ENCODE results near the gene F2RL3.

DNA sequence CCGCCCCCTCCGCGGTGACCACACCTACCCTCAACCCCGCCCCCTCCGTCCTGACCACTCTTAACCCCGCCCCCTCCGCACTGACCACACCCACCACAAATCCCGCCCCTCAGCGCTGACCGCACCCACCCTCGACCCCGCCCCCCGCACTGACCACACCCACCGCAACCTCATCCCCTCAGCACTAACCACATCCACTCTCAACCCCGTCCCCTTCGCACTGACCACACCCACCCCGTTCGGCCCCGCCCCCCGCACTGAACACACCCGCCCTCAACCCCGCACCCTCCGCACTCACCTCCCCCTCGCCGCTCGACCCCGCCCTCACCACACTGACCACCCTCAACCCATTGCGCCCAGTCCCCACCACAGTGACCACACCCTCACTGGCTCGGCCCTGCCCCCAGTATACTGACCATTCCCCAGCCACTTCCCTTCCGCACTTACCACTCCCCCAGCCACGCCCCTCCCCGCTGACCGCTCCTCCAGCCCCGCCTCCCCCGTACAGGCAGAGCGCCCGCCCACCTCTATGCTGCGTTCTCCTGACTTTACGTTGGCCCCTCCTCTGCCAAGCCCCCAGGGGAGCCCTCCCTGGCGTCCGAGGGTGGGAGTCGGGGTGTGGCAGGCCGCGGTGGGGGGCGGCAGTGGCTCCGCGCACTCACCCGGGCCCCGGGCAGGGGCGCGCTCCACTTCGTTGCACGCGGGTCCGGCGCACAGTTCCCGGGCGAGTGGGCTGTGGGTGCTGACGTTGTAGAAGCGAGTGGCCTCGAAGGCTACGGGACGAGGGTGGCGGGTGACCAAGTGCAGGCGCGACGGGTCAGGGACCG lies 8.4 kb downstream of the F2RL3 start:
- TF ChIP-seq, protein P1, sequence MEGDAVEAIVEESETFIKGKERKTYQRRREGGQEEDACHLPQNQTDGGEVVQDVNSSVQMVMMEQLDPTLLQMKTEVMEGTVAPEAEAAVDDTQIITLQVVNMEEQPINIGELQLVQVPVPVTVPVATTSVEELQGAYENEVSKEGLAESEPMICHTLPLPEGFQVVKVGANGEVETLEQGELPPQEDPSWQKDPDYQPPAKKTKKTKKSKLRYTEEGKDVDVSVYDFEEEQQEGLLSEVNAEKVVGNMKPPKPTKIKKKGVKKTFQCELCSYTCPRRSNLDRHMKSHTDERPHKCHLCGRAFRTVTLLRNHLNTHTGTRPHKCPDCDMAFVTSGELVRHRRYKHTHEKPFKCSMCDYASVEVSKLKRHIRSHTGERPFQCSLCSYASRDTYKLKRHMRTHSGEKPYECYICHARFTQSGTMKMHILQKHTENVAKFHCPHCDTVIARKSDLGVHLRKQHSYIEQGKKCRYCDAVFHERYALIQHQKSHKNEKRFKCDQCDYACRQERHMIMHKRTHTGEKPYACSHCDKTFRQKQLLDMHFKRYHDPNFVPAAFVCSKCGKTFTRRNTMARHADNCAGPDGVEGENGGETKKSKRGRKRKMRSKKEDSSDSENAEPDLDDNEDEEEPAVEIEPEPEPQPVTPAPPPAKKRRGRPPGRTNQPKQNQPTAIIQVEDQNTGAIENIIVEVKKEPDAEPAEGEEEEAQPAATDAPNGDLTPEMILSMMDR (IDR thresholded peaks at IDR 0.05), result no peak
- TF ChIP-seq POLR2A (IDR thresholded peaks at IDR 0.05), result peak in 2 of 3 donors; percentile 31 to 36
